Endothelial cell of umbilical vein (primary cell): ENCODE results near the gene ACER3. TPM values are rescaled to one million over a fixed set of nuclear protein-coding genes. Genes with fewer than 3 reads are reported as not detected.
"Not testable (repeated sequence)": the region's sequence is repeated elsewhere in the genome, so short reads cannot be mapped to it uniquely, and the experiment has no call there.

ENCODE experiments used
- BruUV-seq: library from RNA; stranded (reverse); fragments of 400-500 nt; replicated peaks from 2 replicates; lab custom pipeline; 2021; lab: Mats Ljungman, UMichigan
- CTCF ChIA-PET: fragments of 300-600, 350-600 bp; sonication (Branson Sonifier 250); formaldehyde crosslinking; loops from one replicate; lab custom pipeline; 2021; ENCODE audit warnings: antibody characterized with exemption, inconsistent platforms; lab: Charles Lee
- POLR2A ChIA-PET: fragments of 300-600, 350-600 bp; sonication (Branson Sonifier 250); formaldehyde crosslinking; loops from one replicate; lab custom pipeline; 2021; ENCODE audit warnings: antibody characterized with exemption, inconsistent platforms; lab: Charles Lee
- DNase-seq: peaks from one replicate; pipeline ENCODE4 v3.0.0-alpha.2; 2011; ENCODE audit warnings: low read depth, low spot score
- FAIRE-seq: peaks from 2 replicates; lab custom pipeline; 2011; peaks lifted over from hg19 to GRCh38; lab: Jason Lieb, UNC
- H2AFZ ChIP-seq: 2 replicates; pipeline ENCODE4 v1.6.0; 2012; ENCODE audit warnings: low read depth, low read length, control low read depth, inconsistent platforms
- H3K27ac ChIP-seq: 2 replicates; pipeline ENCODE4 v1.5.1; 2011; ENCODE audit warnings: low read depth, mild to moderate bottlenecking, control low read depth, low read length, moderate library complexity; ENCODE audit not compliant: insufficient read depth
- H3K27me3 ChIP-seq, 2 experiments: 2 replicates each; pipeline versions ENCODE4 v1.6.0 to v1.6.1; 2011; ENCODE audit warnings: low read length in 2 of 2, mixed read lengths in 1 of 2; ENCODE audit not compliant: control insufficient read depth in 2 of 2, insufficient read depth in 2 of 2
- H3K36me3 ChIP-seq, 2 experiments: 2 replicates in 1 of 2; 3 replicates in 1 of 2; pipeline ENCODE4 v1.5.1; 2011; ENCODE audit warnings: low read length in 2 of 2, mild to moderate bottlenecking in 1 of 2, moderate library complexity in 1 of 2; ENCODE audit not compliant: control insufficient read depth in 2 of 2, insufficient read depth in 2 of 2; ENCODE audit errors: extremely low read depth in 1 of 2
- H3K4me1 ChIP-seq: 3 replicates; pipeline ENCODE4 v1.5.1; 2011; ENCODE audit warnings: mild to moderate bottlenecking, low read length; ENCODE audit not compliant: control insufficient read depth, insufficient read depth; ENCODE audit errors: extremely low read depth
- H3K4me2 ChIP-seq: 2 replicates; pipeline ENCODE4 v1.6.1; 2011; ENCODE audit warnings: low read length, control low read depth, mixed read lengths; ENCODE audit not compliant: insufficient read depth
- H3K4me3 ChIP-seq, 3 experiments: fragments of 200-600 bp in 1 of 3; sonication (generic), shearing (Covaris generic) in 1 of 3; replicated peaks in 1 of 3; 2 replicates each; pipeline ENCODE4 v1.5.1; 2011 to 2016; ENCODE audit warnings: control low read depth in 3 of 3, low read length in 3 of 3, mild to moderate bottlenecking in 2 of 3, inconsistent platforms in 1 of 3, low read depth in 1 of 3, moderate library complexity in 1 of 3; ENCODE audit not compliant: insufficient read depth in 1 of 3
- H3K79me2 ChIP-seq: 2 replicates; pipeline ENCODE4 v1.6.0; 2012; ENCODE audit warnings: low read length, inconsistent platforms; ENCODE audit not compliant: control insufficient read depth, insufficient read depth
- H3K9ac ChIP-seq: replicated peaks from 2 replicates; pipeline ENCODE3; 2011; ENCODE audit warnings: low read length, control low read depth; ENCODE audit not compliant: insufficient read depth; ENCODE audit errors: extremely low read depth
- H3K9me1 ChIP-seq: replicated peaks from 3 replicates; pipeline ENCODE4 v1.6.0; 2011; ENCODE audit warnings: mild to moderate bottlenecking, low read length; ENCODE audit not compliant: control insufficient read depth, insufficient read depth; ENCODE audit errors: extremely low read depth
- H3K9me3 ChIP-seq: replicated peaks from 2 replicates; pipeline ENCODE4 v1.5.1; 2012; ENCODE audit warnings: low read length, inconsistent platforms; ENCODE audit not compliant: control insufficient read depth, insufficient read depth
- H4K20me1 ChIP-seq: replicated peaks from 2 replicates; pipeline ENCODE3; 2011; ENCODE audit warnings: mild to moderate bottlenecking, low read length; ENCODE audit not compliant: control insufficient read depth, insufficient read depth; ENCODE audit errors: extremely low read depth
- CTCF ChIP-seq, 2 donors: IDR thresholded peaks; 1 replicate in 1 of 2; 2 replicates in 1 of 2; pipeline ENCODE4 v1.5.1; 2011; ENCODE audit warnings: low read length in 2 of 2, mild to moderate bottlenecking in 2 of 2, moderate library complexity in 2 of 2, control low read depth in 1 of 2, inconsistent platforms in 1 of 2, low read depth in 1 of 2; ENCODE audit not compliant: insufficient read depth in 1 of 2; ENCODE audit errors: extremely low read depth in 1 of 2
- EZH2 ChIP-seq: IDR thresholded peaks from 2 replicates; pipeline ENCODE4 v1.6.1; 2012; ENCODE audit warnings: borderline replicate concordance, low read depth, mild to moderate bottlenecking, moderate library complexity, low read length, inconsistent platforms; ENCODE audit not compliant: severe bottlenecking
- FOS ChIP-seq: IDR thresholded peaks from 2 replicates; pipeline ENCODE4 v1.6.1; 2011; ENCODE audit warnings: mild to moderate bottlenecking, low read length, moderate library complexity, borderline replicate concordance; ENCODE audit not compliant: insufficient read depth
- GATA2 ChIP-seq: IDR thresholded peaks from 2 replicates; pipeline ENCODE4 v1.7.0; 2011; ENCODE audit warnings: low read depth, mild to moderate bottlenecking, moderate library complexity, mixed read lengths, low read length; ENCODE audit not compliant: insufficient read length, insufficient read depth
- JUN ChIP-seq: IDR thresholded peaks from 2 replicates; pipeline ENCODE4 v1.6.1; 2011; ENCODE audit warnings: borderline replicate concordance, low read depth; ENCODE audit not compliant: insufficient read length, insufficient read depth
- MAX ChIP-seq: IDR thresholded peaks from 2 replicates; pipeline ENCODE4 v1.6.1; 2011; ENCODE audit not compliant: insufficient read depth, insufficient read length
- MYC ChIP-seq: IDR thresholded peaks from one replicate; pipeline ENCODE4 v1.6.1; 2011; ENCODE audit warnings: mild to moderate bottlenecking, low read depth, low read length
- POLR2A ChIP-seq: IDR thresholded peaks from 2 replicates; pipeline ENCODE4 v1.6.1; 2012; ENCODE audit warnings: low read depth, mild to moderate bottlenecking, control low read depth, low read length
- POLR2AphosphoS5 ChIP-seq: IDR thresholded peaks from 2 replicates; pipeline ENCODE4 v1.6.1; 2012; ENCODE audit warnings: low read depth, mild to moderate bottlenecking, control low read depth, low read length, moderate library complexity; ENCODE audit not compliant: insufficient read depth
- dilution Hi-C: fragments of 300-500 bp; cut with MboI; formaldehyde crosslinking; loops from one replicate; pipeline ENCODE4 v1.15.0; 2019; ENCODE audit warnings: low sequenced_read_pairs; ENCODE audit not compliant: extremely low pct_ligation_motif_present
- intact Hi-C: fragments of 100-400 bp; cut with micrococcal nuclease; formaldehyde crosslinking; loops from one replicate; pipeline ENCODE4 v1.10.0; 2022
- polyA plus RNA-seq, 4 experiments: library from polyadenylated mRNA; depleted of rRNA in 3 of 4; stranded (reverse) in 3 of 4; unstranded in 1 of 4; fragments of >200 nt; gene quantifications; 2 replicates each; pipeline versions ENCODE4 v1.2.1 to v1.2.3, GENCODE V29; 2011 to 2012; ENCODE audit warnings: missing spikeins in 1 of 4
- total RNA-seq: library from RNA; stranded (reverse); gene quantifications from 2 replicates; pipeline ENCODE4 v1.2.3, GENCODE V29; 2021

ACER3 gene
- total and polyA plus RNA-seq, 2 donors (not counting 3 experiments of a cell fraction or from before 2014, with no cell fraction given) = 9.9 to 31.6 TPM

GRCh38 chr11:77014669-77015068 is 154.0 kb downstream of the ACER3 start:
- Histone ChIP-seq H3K27ac (no peak overlapping the region), H4K20me1 (no peaks in the 10 kb centered on the region), H3K9me3 (no peaks in the 10 kb centered on the region), H3K9ac (no peak overlapping the region), H2AFZ (no peak overlapping the region), H3K4me2 (no peak overlapping the region), H3K27me3 (no peaks in the 10 kb centered on the region), H3K4me1 (peaks cover 7% of the 10 kb centered on the region), H3K4me3 (no peak overlapping the region), H3K79me2 (no peaks in the 10 kb centered on the region), H3K9me1 (no peaks in the 10 kb centered on the region), H3K36me3 (peaks cover 0 to 4% of the 10 kb centered on the region in 2 experiments)
- no peak for FAIRE-seq
- CTCF ChIA-PET = interaction anchor here (1.1 to 1.8 kb wide), 2 partner anchors 20 to 95 kb away, joined by 3 to 10 read pairs; no protein-coding TSS in a partner anchor
- dilution Hi-C loops = no loop called here
- intact Hi-C loops = no loop called here
- POLR2A ChIA-PET = no interaction called here
- TF ChIP-seq GATA2 (no peak), FOS (no peak), CTCF (IDR thresholded peaks at IDR 0.05; ENCODE audit: extremely low read depth in 1 of 2, insufficient read depth in 1 of 2, low read depth in 1 of 2, low read length in 2 of 2) (no peak), MAX (no peak), POLR2AphosphoS5 (no peak), MYC (no peak), JUN (no peak), POLR2A (no peak), EZH2 (no peak)
- no TSS peak for BruUV-seq
- DNase-seq = no peak

- FAIRE-seq, POLR2A ChIA-PET, dilution Hi-C loops, H3K4me3 ChIP-seq, intact Hi-C loops, H2AFZ ChIP-seq, BruUV-seq, H3K4me2 ChIP-seq, H3K27me3 ChIP-seq, H3K36me3 ChIP-seq, H3K9me3 ChIP-seq, H3K9me1 ChIP-seq, DNase-seq, H4K20me1 ChIP-seq, H3K27ac ChIP-seq, H3K9ac ChIP-seq, H3K79me2 ChIP-seq: not testable (repeated sequence)
- CTCF ChIA-PET = interaction anchor here (1.0 to 1.1 kb wide), 2 partner anchors 29 to 99 kb away, joined by 3 read pairs; no protein-coding TSS in a partner anchor
- peaks cover 20% of the 10 kb centered on the region for H3K4me1 ChIP-seq
Observed at GRCh38 chr11:77018396-77018924, 157.7 kb downstream of the ACER3 start.
